HepG2 (cell line): ENCODE results near the gene CCR5AS.

Source experiments
- FOSL2 ChIP-seq: sonication (generic); formaldehyde crosslinking; IDR thresholded peaks from 2 replicates; pipeline ENCODE4 v1.4.0; 2020; ENCODE audit warnings: missing genetic modification reagents
- GATA4 ChIP-seq: sonication (generic); IDR thresholded peaks from 2 replicates; pipeline ENCODE4 v1.6.1; 2016; ENCODE audit warnings: antibody characterized with exemption, low read depth, borderline replicate concordance
- NFKBIZ ChIP-seq: IDR thresholded peaks from 2 replicates; pipeline ENCODE4 v1.6.1; 2018; ENCODE audit warnings: missing genetic modification reagents, missing compliant biosample characterization
- POLR2AphosphoS5 ChIP-seq: IDR thresholded peaks from 2 replicates; pipeline ENCODE4 v1.6.1; 2012; ENCODE audit warnings: low read depth, low read length
- SMAD9 ChIP-seq: sonication (generic); formaldehyde crosslinking; IDR thresholded peaks from 2 replicates; pipeline ENCODE4 v1.5.1; 2020; ENCODE audit warnings: mild to moderate bottlenecking, missing genetic modification reagents
- ZNF383 ChIP-seq: sonication (generic); formaldehyde crosslinking; IDR thresholded peaks from 2 replicates; pipeline ENCODE4 v1.4.0; 2020; ENCODE audit warnings: missing genetic modification reagents, mild to moderate bottlenecking, borderline replicate concordance
- ZNF639 ChIP-seq: conservative IDR thresholded peaks from 2 replicates; pipeline ENCODE4 v1.6.1; 2018; ENCODE audit warnings: missing genetic modification reagents
- ZNF749 ChIP-seq: sonication (generic); formaldehyde crosslinking; IDR thresholded peaks from 2 replicates; pipeline ENCODE4 v1.8.0; 2022; ENCODE audit warnings: mild to moderate bottlenecking, missing genetic modification reagents, moderate library complexity, borderline replicate concordance
- TF ChIP-seq, protein P1 (sequence below), 2 experiments: sonication (generic) in 1 of 2; formaldehyde crosslinking in 1 of 2; IDR thresholded peaks; 2 replicates each; pipeline versions ENCODE4 v1.6.1 to v1.9.0; 2014 to 2022; ENCODE audit warnings: antibody characterized with exemption in 1 of 2, borderline replicate concordance in 1 of 2, inconsistent platforms in 1 of 2, low read depth in 1 of 2, missing genetic modification reagents in 1 of 2

- TF ChIP-seq GATA4, result no peak
- TF ChIP-seq POLR2AphosphoS5, result no peak
- TF ChIP-seq, protein P1, sequence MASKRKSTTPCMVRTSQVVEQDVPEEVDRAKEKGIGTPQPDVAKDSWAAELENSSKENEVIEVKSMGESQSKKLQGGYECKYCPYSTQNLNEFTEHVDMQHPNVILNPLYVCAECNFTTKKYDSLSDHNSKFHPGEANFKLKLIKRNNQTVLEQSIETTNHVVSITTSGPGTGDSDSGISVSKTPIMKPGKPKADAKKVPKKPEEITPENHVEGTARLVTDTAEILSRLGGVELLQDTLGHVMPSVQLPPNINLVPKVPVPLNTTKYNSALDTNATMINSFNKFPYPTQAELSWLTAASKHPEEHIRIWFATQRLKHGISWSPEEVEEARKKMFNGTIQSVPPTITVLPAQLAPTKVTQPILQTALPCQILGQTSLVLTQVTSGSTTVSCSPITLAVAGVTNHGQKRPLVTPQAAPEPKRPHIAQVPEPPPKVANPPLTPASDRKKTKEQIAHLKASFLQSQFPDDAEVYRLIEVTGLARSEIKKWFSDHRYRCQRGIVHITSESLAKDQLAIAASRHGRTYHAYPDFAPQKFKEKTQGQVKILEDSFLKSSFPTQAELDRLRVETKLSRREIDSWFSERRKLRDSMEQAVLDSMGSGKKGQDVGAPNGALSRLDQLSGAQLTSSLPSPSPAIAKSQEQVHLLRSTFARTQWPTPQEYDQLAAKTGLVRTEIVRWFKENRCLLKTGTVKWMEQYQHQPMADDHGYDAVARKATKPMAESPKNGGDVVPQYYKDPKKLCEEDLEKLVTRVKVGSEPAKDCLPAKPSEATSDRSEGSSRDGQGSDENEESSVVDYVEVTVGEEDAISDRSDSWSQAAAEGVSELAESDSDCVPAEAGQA (IDR thresholded peaks at IDR 0.05; ENCODE audit: low read depth), result no peak
- TF ChIP-seq, protein P1 (CRISPR knock-in tag; IDR thresholded peaks at IDR 0.05; ENCODE audit: borderline replicate concordance), result no peak
- TF ChIP-seq NFKBIZ, result no peak
- TF ChIP-seq ZNF639 (CRISPR knock-in tag), result no peak
- TF ChIP-seq SMAD9 (CRISPR knock-in tag), result no peak
- TF ChIP-seq ZNF749 (CRISPR knock-in tag), result no peak
- no peak for TF ChIP-seq ZNF383
- TF ChIP-seq FOSL2 (CRISPR knock-in tag), result no peak
Measured at GRCh38 chr3:46378426-46378942, 28.4 kb downstream of the CCR5AS start.
